ENCODE results near the gene SMG6.

SMG6 gene

DNA sequence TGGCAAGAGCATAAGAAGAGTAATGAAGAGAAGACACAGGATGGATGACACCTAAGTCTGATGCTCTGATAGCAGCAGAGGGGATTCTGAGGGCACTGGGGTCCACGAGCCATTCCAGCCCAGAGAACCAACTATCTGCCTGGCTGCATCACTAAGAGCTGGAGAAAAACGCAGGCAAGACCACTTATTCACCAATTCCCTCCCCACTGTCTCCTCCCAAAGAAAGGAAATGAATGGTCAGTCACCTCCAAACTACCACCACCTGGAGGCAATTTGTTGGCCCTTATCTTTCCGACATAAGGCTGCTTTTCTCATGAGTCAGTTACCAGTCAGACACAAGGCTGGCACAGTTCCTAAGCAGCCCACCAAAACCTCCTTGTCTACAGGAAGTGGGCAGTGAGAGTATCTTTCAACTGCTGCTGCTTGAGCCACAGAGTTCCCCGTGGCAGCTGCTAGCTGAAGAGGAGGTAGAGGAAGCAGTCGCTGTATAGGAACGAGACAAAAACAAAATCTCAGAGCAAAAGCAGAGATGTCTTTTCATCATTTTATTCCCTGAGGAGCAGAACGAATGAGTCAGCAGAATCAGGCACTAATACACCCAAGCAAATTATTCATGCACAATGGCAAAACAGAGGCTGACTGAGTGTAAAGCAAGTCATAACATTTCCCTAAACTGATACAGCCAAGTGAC is 111.1 kb downstream of the SMG6 start:
- TF ChIP-seq, protein P1, sequence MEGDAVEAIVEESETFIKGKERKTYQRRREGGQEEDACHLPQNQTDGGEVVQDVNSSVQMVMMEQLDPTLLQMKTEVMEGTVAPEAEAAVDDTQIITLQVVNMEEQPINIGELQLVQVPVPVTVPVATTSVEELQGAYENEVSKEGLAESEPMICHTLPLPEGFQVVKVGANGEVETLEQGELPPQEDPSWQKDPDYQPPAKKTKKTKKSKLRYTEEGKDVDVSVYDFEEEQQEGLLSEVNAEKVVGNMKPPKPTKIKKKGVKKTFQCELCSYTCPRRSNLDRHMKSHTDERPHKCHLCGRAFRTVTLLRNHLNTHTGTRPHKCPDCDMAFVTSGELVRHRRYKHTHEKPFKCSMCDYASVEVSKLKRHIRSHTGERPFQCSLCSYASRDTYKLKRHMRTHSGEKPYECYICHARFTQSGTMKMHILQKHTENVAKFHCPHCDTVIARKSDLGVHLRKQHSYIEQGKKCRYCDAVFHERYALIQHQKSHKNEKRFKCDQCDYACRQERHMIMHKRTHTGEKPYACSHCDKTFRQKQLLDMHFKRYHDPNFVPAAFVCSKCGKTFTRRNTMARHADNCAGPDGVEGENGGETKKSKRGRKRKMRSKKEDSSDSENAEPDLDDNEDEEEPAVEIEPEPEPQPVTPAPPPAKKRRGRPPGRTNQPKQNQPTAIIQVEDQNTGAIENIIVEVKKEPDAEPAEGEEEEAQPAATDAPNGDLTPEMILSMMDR (IDR thresholded peaks at IDR 0.05; ENCODE audit: borderline replicate concordance, control extremely low read depth, extremely low read depth, insufficient read depth, missing control alignments) = no peak
- no peak for DNase-seq (ENCODE audit: low spot score)
- in situ Hi-C loops (cut with MboI; ENCODE audit: low sequenced_read_pairs, unreplicated experiment) = no loop called here

DNA sequence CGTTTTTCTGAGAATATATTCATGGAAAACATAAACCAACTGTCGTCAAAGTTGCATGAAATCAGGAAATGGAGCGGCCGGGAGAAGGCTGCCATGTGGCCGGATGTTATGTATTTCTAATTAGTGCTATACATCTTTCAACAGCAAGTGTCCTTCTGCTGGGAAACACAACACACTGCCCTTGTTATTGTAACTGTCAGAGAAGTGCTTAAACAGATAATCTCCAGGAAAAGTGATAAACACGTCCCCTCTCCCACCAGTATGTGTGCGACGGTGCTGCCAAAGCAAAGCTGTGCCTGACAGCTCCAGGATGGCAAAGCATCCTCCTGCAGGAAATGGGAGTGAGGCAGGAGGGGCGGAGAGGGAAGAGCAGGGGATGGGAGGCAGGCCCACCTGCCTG is 111.8 kb downstream of the SMG6 start:
- TF ChIP-seq, protein P1 (IDR thresholded peaks at IDR 0.05; ENCODE audit: borderline replicate concordance, control extremely low read depth, extremely low read depth, insufficient read depth, missing control alignments) = no peak
- DNase-seq (ENCODE audit: low spot score) = no peak
- in situ Hi-C loops (cut with MboI; ENCODE audit: low sequenced_read_pairs, unreplicated experiment) = no loop called here

DNA sequence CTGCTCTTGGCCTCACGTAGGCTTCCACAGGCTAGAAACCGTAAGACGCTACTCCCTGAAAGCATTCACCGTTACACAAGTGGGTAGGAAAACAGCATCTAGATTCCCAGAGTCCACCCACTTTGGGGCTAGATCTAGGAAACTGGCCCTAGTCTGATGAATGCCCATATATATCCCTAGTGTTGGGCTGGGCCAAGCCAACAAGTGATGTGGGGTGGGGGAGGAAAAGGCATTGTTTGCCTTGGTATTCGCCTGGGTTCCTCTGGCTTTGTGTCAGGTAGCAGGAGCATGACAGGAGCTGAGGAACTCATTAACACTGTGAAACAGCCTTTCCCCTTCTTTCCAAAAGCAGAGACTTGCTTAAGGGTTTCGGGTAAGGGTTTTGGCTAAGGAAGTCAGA is 112.4 kb downstream of the SMG6 start:
- in situ Hi-C loops (cut with MboI; ENCODE audit: low sequenced_read_pairs, unreplicated experiment) = no loop called here
- no peak for DNase-seq (ENCODE audit: low spot score)
- TF ChIP-seq, protein P1 (IDR thresholded peaks at IDR 0.05; ENCODE audit: borderline replicate concordance, control extremely low read depth, extremely low read depth, insufficient read depth, missing control alignments) = no peak

DNA sequence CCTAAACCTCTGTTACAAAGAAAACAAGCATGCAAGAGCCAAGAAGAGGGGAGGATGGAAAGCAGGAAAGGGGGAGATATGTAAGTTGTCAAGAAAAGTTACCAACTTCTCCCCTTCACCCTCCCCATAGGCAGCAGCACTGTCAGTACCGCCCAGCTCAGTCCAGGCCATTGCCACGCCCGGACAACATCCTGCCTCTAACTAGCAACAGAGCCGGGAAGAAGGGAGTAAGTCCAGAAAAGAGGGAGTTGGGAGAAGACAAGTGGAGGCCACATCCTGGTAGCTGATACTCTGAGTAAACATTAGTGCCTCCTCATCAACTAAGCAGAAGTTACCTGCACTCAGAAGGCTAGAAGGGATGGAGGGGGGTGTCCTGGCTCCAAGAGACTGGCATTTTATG is 113.6 kb downstream of the SMG6 start:
- in situ Hi-C loops (cut with MboI; ENCODE audit: low sequenced_read_pairs, unreplicated experiment) = no loop called here
- TF ChIP-seq, protein P1 (IDR thresholded peaks at IDR 0.05; ENCODE audit: borderline replicate concordance, control extremely low read depth, extremely low read depth, insufficient read depth, missing control alignments) = no peak
- DNase-seq (ENCODE audit: low spot score) = no peak

DNA sequence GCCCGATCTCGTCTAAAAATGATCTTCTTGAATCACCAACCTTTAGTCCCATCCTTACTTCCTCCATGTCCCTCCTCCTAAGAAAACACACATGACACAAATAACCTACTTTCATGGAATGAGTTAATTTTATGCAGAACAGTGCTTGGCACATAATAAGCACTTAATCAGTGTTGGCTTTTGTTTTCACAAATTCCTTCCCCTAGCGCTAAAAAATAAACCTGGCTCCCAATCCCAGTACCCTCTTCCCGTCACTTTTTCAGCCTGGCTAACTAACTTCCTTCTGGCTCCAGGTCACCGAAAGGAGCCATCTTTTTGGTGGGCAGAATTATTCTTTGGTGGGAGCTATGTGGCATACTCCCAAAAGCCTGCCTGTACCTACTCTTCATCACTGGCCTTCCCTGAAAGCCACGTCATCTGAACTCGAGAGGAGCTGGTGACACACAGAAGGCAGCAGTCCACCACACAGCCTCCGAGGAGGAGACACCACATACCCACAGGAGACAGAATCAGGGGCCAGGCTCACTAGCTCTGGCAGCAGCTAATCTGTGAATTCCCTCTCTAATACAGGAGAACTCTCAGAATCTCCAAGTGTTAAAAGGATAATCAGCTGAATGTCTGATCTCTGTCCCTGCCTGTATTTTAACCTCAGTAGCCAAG is 114.5 kb downstream of the SMG6 start:
- TF ChIP-seq, protein P1 (IDR thresholded peaks at IDR 0.05; ENCODE audit: borderline replicate concordance, control extremely low read depth, extremely low read depth, insufficient read depth, missing control alignments) = no peak
- no peak for DNase-seq (ENCODE audit: low spot score)
- in situ Hi-C loops (cut with MboI; ENCODE audit: low sequenced_read_pairs, unreplicated experiment) = no loop called here

DNA sequence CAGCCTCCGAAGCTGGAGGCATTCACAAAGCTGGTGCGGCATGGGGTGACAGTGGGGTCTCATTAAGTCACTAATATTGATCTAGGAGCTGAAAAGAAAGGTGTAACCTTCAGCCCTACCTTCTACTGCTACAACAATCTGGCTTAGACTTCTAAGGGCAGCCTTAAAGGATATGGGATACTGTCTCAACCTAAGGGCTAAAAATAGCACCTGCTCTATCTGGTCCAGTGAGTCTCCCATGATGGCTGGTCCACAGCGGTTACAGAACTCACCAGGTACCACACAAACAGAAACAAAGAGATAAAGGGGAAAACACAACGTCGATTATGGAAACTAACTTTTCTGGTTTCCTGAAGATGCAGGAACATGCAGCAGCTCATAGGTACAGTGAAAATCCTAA is 115.8 kb downstream of the SMG6 start:
- DNase-seq (ENCODE audit: low spot score) = no peak
- TF ChIP-seq, protein P1 (IDR thresholded peaks at IDR 0.05; ENCODE audit: borderline replicate concordance, control extremely low read depth, extremely low read depth, insufficient read depth, missing control alignments) = no peak

More for the DNA sequence above, 115.8 kb downstream of the SMG6 start:
- in situ Hi-C loops (cut with MboI; ENCODE audit: low sequenced_read_pairs, unreplicated experiment) = no loop called here

All from GM13976 (cell line).